ENCODE data around the gene CUX1.

Gene CUX1

GRCh38 chr7:101804088-101804963 is 13.1 kb upstream of the CUX1 start:
- no peak overlapping the region for H3K9ac ChIP-seq (ENCODE audit: low read length)
- H3K4me3 ChIP-seq (ENCODE audit: low read length): no peak overlapping the region
- H3K27me3 ChIP-seq (ENCODE audit: control insufficient read depth, insufficient read depth, low read length): peaks cover 10% of the 10 kb centered on the region
- H3K4me1 ChIP-seq (ENCODE audit: control insufficient read depth, insufficient read depth, low read length): peaks cover 7% of the 10 kb centered on the region
- no peaks in the 10 kb centered on the region for H3K9me3 ChIP-seq (ENCODE audit: control insufficient read depth, low read length)
- no peaks in the 10 kb centered on the region for H3K36me3 ChIP-seq (ENCODE audit: control insufficient read depth, insufficient read depth, low read length)

- Histone ChIP-seq H3K9ac (ENCODE audit: low read length) (no peak overlapping the region), H3K27me3 (ENCODE audit: control insufficient read depth, insufficient read depth, low read length) (peaks cover 10% of the 10 kb centered on the region), H3K4me1 (ENCODE audit: control insufficient read depth, insufficient read depth, low read length) (peaks cover 7% of the 10 kb centered on the region), H3K36me3 (ENCODE audit: control insufficient read depth, insufficient read depth, low read length) (no peaks in the 10 kb centered on the region), H3K9me3 (ENCODE audit: control insufficient read depth, low read length) (no peaks in the 10 kb centered on the region), H3K4me3 (ENCODE audit: low read length) (no peak overlapping the region)
Measured at GRCh38 chr7:101804967-101805366, 12.5 kb upstream of the CUX1 start.

GRCh38 chr7:101812595-101812994 is 4.8 kb upstream of the CUX1 start:
- Histone ChIP-seq H3K9me3 (ENCODE audit: control insufficient read depth, low read length) (no peaks in the 10 kb centered on the region), H3K9ac (ENCODE audit: low read length) (no peak overlapping the region), H3K4me3 (ENCODE audit: low read length) (no peak overlapping the region), H3K27me3 (ENCODE audit: control insufficient read depth, insufficient read depth, low read length) (no peaks in the 10 kb centered on the region), H3K36me3 (ENCODE audit: control insufficient read depth, insufficient read depth, low read length) (no peaks in the 10 kb centered on the region), H3K4me1 (ENCODE audit: control insufficient read depth, insufficient read depth, low read length) (no peaks in the 10 kb centered on the region)

- peaks cover 2% of the 10 kb centered on the region for H3K4me1 ChIP-seq (ENCODE audit: control insufficient read depth, insufficient read depth, low read length)
- H3K27me3 ChIP-seq (ENCODE audit: control insufficient read depth, insufficient read depth, low read length): no peaks in the 10 kb centered on the region
- no peak overlapping the region for H3K9ac ChIP-seq (ENCODE audit: low read length)
- H3K4me3 ChIP-seq (ENCODE audit: low read length): no peak overlapping the region
- H3K36me3 ChIP-seq (ENCODE audit: control insufficient read depth, insufficient read depth, low read length): no peaks in the 10 kb centered on the region
- no peaks in the 10 kb centered on the region for H3K9me3 ChIP-seq (ENCODE audit: control insufficient read depth, low read length)
Measured at GRCh38 chr7:101813402-101814019, 3.9 kb upstream of the CUX1 start.

GRCh38 chr7:101814081-101814990 is 3.1 kb upstream of the CUX1 start:
- Histone ChIP-seq H3K4me3 (ENCODE audit: low read length) (peak overlapping the region; percentile 32), H3K27me3 (ENCODE audit: control insufficient read depth, insufficient read depth, low read length) (no peaks in the 10 kb centered on the region), H3K4me1 (ENCODE audit: control insufficient read depth, insufficient read depth, low read length) (peaks cover 6% of the 10 kb centered on the region), H3K9ac (ENCODE audit: low read length) (peak overlapping the region; percentile 72), H3K36me3 (ENCODE audit: control insufficient read depth, insufficient read depth, low read length) (no peaks in the 10 kb centered on the region), H3K9me3 (ENCODE audit: control insufficient read depth, low read length) (no peaks in the 10 kb centered on the region)

- Histone ChIP-seq H3K4me1 (ENCODE audit: control insufficient read depth, insufficient read depth, low read length) (peaks cover 6% of the 10 kb centered on the region), H3K27me3 (ENCODE audit: control insufficient read depth, insufficient read depth, low read length) (no peaks in the 10 kb centered on the region), H3K36me3 (ENCODE audit: control insufficient read depth, insufficient read depth, low read length) (no peaks in the 10 kb centered on the region), H3K9me3 (ENCODE audit: control insufficient read depth, low read length) (no peaks in the 10 kb centered on the region), H3K9ac (ENCODE audit: low read length) (peak overlapping the region; percentile 72), H3K4me3 (ENCODE audit: low read length) (peak overlapping the region; percentile 32)
Measured at GRCh38 chr7:101814991-101815825, 2.2 kb upstream of the CUX1 start.

- Histone ChIP-seq H3K27me3 (ENCODE audit: control insufficient read depth, insufficient read depth, low read length) (no peaks in the 10 kb centered on the region), H3K36me3 (ENCODE audit: control insufficient read depth, insufficient read depth, low read length) (no peaks in the 10 kb centered on the region), H3K9ac (ENCODE audit: low read length) (peak overlapping the region; percentile 43), H3K4me3 (ENCODE audit: low read length) (no peak overlapping the region), H3K4me1 (ENCODE audit: control insufficient read depth, insufficient read depth, low read length) (peaks cover 6% of the 10 kb centered on the region), H3K9me3 (ENCODE audit: control insufficient read depth, low read length) (no peaks in the 10 kb centered on the region)
Measured at GRCh38 chr7:101815826-101816594, 1.4 kb upstream of the CUX1 start.

GRCh38 chr7:101816595-101817470 is 593 bp upstream of the CUX1 start:
- H3K4me1 ChIP-seq (ENCODE audit: control insufficient read depth, insufficient read depth, low read length): peaks cover 6% of the 10 kb centered on the region

GRCh38 chr7:101818287-101819071 is 1.1 kb downstream of the CUX1 start:
- H3K4me1 ChIP-seq (ENCODE audit: control insufficient read depth, insufficient read depth, low read length): peaks cover 12% of the 10 kb centered on the region
- peak overlapping the region; percentile 59 for H3K9ac ChIP-seq (ENCODE audit: low read length)
- no peak overlapping the region for H3K4me3 ChIP-seq (ENCODE audit: low read length)

More at GRCh38 chr7:101816595-101817470, 593 bp upstream of the CUX1 start:
- Histone ChIP-seq H3K9ac (ENCODE audit: low read length) (peak overlapping the region; percentile 59), H3K27me3 (ENCODE audit: control insufficient read depth, insufficient read depth, low read length) (no peaks in the 10 kb centered on the region), H3K9me3 (ENCODE audit: control insufficient read depth, low read length) (no peaks in the 10 kb centered on the region), H3K36me3 (ENCODE audit: control insufficient read depth, insufficient read depth, low read length) (no peaks in the 10 kb centered on the region), H3K4me3 (ENCODE audit: low read length) (peak overlapping the region; percentile 41)

More at GRCh38 chr7:101818287-101819071, 1.1 kb downstream of the CUX1 start:
- Histone ChIP-seq H3K27me3 (ENCODE audit: control insufficient read depth, insufficient read depth, low read length) (no peaks in the 10 kb centered on the region), H3K9me3 (ENCODE audit: control insufficient read depth, low read length) (no peaks in the 10 kb centered on the region), H3K36me3 (ENCODE audit: control insufficient read depth, insufficient read depth, low read length) (no peaks in the 10 kb centered on the region)
